Renal pelvis (tissue), 3 donors: Measurements from ENCODE around the gene LRCH4. TPM values are rescaled to one million over a fixed set of nuclear protein-coding genes. Genes with fewer than 3 reads are reported as not detected.

Experiments
- polyA plus RNA-seq, 3 donors: library from polyadenylated mRNA; unstranded; fragments of 120-200 nt; gene quantifications; one replicate each; pipeline ENCODE4 v1.2.1, GENCODE V29; 2013; ENCODE audit not compliant: insufficient read length in 3 of 3

LRCH4 gene
- polyA plus RNA-seq, 3 donors: 43.7 to 56.0 (median 46.8) TPM

Other genes starting within 250 kb of the LRCH4 start
- gene PILRB, start 228.0 kb downstream of the LRCH4 start, polyA plus RNA-seq: 10 to 100 TPM; 35.8 to 63.6 (median 63.1) TPM
- 10 to 100 TPM in 1 of 3 donors, 1 to 10 TPM in 2; 4.5 to 10.1 (median 6.3) TPM for gene PILRA, start 212.6 kb downstream of the LRCH4 start, polyA plus RNA-seq
- 1 to 10 TPM; 6.3 to 8.4 (median 7.0) TPM for gene ZCWPW1, start 157.4 kb downstream of the LRCH4 start, polyA plus RNA-seq
- gene MEPCE, start 156.3 kb downstream of the LRCH4 start, polyA plus RNA-seq: 10 to 100 TPM; 55.0 to 63.4 (median 62.5) TPM
- gene PPP1R35, start 149.6 kb downstream of the LRCH4 start, polyA plus RNA-seq: 10 to 100 TPM; 20.9 to 23.5 (median 23.2) TPM
- gene SPACDR, start 121.9 kb downstream of the LRCH4 start, polyA plus RNA-seq: 1 to 10 TPM in 2 of 3 donors, under 1 TPM in 1; 0.73 to 1.9 (median 1.3) TPM
- 10 to 100 TPM; 48.2 to 57.9 (median 55.5) TPM for gene TSC22D4, start 106.9 kb downstream of the LRCH4 start, polyA plus RNA-seq
- gene NYAP1, start 102.2 kb downstream of the LRCH4 start, polyA plus RNA-seq: 1 to 10 TPM; 2.4 to 3.2 (median 2.8) TPM
- 10 to 100 TPM; 11.3 to 16.6 (median 12.8) TPM for gene AGFG2, start 46.9 kb downstream of the LRCH4 start, polyA plus RNA-seq
- 1 to 10 TPM; 4.4 to 9.6 (median 7.0) TPM for gene SAP25, start 12.2 kb downstream of the LRCH4 start, polyA plus RNA-seq
- gene FBXO24, start 199 bp upstream of the LRCH4 start, polyA plus RNA-seq: 1 to 10 TPM; 1.8 to 2.6 (median 2.3) TPM
- gene PCOLCE, start 16.2 kb upstream of the LRCH4 start, polyA plus RNA-seq: 100 to 1,000 TPM; 108 to 146 (median 137) TPM
- gene MOSPD3, start 26.4 kb upstream of the LRCH4 start, polyA plus RNA-seq: 10 to 100 TPM; 26.8 to 31.5 (median 30.3) TPM
- gene TFR2, start 55.4 kb upstream of the LRCH4 start, polyA plus RNA-seq: 1 to 10 TPM in 2 of 3 donors, under 1 TPM in 1; 0.80 to 1.2 (median 1.1) TPM
- gene ACTL6B, start 70.3 kb upstream of the LRCH4 start, polyA plus RNA-seq: under 1 TPM in 1 of 3 donors, not detected in 2; 0.09 TPM
- 100 to 1,000 TPM; 195 to 236 (median 231) TPM for gene GNB2, start 87.6 kb upstream of the LRCH4 start, polyA plus RNA-seq
- gene GIGYF1, start 108.1 kb upstream of the LRCH4 start, polyA plus RNA-seq: 10 to 100 TPM; 44.1 to 63.6 (median 52.7) TPM
- gene POP7, start 120.0 kb upstream of the LRCH4 start, polyA plus RNA-seq: 10 to 100 TPM; 29.4 to 33.3 (median 32.6) TPM
- gene EPO, start 134.3 kb upstream of the LRCH4 start, polyA plus RNA-seq: under 1 TPM in 2 of 3 donors, not detected in 1; 0.16 to 0.34 TPM
- gene ZAN, start 147.5 kb upstream of the LRCH4 start, polyA plus RNA-seq: under 1 TPM in 2 of 3 donors, not detected in 1; 0.04 to 0.10 TPM
- 100 to 1,000 TPM in 1 of 3 donors, 10 to 100 TPM in 2; 93.3 to 102 (median 98.9) TPM for gene EPHB4, start 241.4 kb upstream of the LRCH4 start, polyA plus RNA-seq